H1 (cell line): ENCODE results near the gene DHFR2.

Experiments
- CHD1 ChIP-seq: IDR thresholded peaks from 2 replicates; pipeline ENCODE4 v1.6.1; 2012; ENCODE audit warnings: low read depth, low read length, improper control_type of control experiment
- EZH2 ChIP-seq: fragments of 200-600 bp; sonication (generic); IDR thresholded peaks from 2 replicates; pipeline ENCODE4 v1.7.1; 2012; ENCODE audit warnings: low read depth, mild to moderate bottlenecking, moderate library complexity, low read length, inconsistent platforms; ENCODE audit not compliant: severe bottlenecking
- GABPA ChIP-seq: IDR thresholded peaks from 2 replicates; pipeline ENCODE4 v1.6.1; 2011; ENCODE audit warnings: mild to moderate bottlenecking, low read length, moderate library complexity, borderline replicate concordance; ENCODE audit not compliant: insufficient read depth
- JUN ChIP-seq: IDR thresholded peaks from 2 replicates; pipeline ENCODE4 v1.6.1; 2011; ENCODE audit warnings: low read depth, mild to moderate bottlenecking, improper control_type of control experiment, low read length
- JUND ChIP-seq: IDR thresholded peaks from 2 replicates; pipeline ENCODE4 v1.6.1; 2011; ENCODE audit warnings: mild to moderate bottlenecking, improper control_type of control experiment, low read length
- POLR2A ChIP-seq, 2 experiments: IDR thresholded peaks; 1 replicate in 1 of 2; 2 replicates in 1 of 2; pipeline ENCODE4 v1.6.1; 2011; ENCODE audit warnings: low read depth in 2 of 2, low read length in 2 of 2, mild to moderate bottlenecking in 2 of 2; ENCODE audit errors: control extremely low read depth in 1 of 2
- SAP30 ChIP-seq: fragments of 300-600 bp; sonication (generic); IDR thresholded peaks from 2 replicates; pipeline ENCODE4 v1.7.1; 2012; ENCODE audit warnings: low read length, moderate library complexity, mild to moderate bottlenecking, inconsistent platforms; ENCODE audit not compliant: insufficient read depth, insufficient replicate concordance
- SP2 ChIP-seq: IDR thresholded peaks from 2 replicates; pipeline ENCODE4 v1.6.1; 2012; ENCODE audit warnings: mild to moderate bottlenecking, low read length, inconsistent platforms
- SUZ12 ChIP-seq: fragments of 200-600 bp; sonication (generic); IDR thresholded peaks from 2 replicates; pipeline ENCODE4 v1.6.1; 2012; ENCODE audit warnings: mild to moderate bottlenecking, inconsistent platforms, low read length, moderate library complexity, mixed read lengths
- YY1 ChIP-seq: IDR thresholded peaks from 2 replicates; pipeline ENCODE4 v1.6.1; 2011; ENCODE audit warnings: low read depth, mild to moderate bottlenecking, low read length
- ZNF274 ChIP-seq: IDR thresholded peaks from 2 replicates; pipeline ENCODE4 v1.7.0; 2012; ENCODE audit warnings: low read length, borderline replicate concordance; ENCODE audit errors: extremely low read depth
- TF ChIP-seq, protein P1 (sequence below), 3 experiments: IDR thresholded peaks; 1 replicate in 2 of 3; 2 replicates in 1 of 3; pipeline versions ENCODE4 v1.5.1 to v1.6.1; 2011; ENCODE audit warnings: low read length in 3 of 3, mild to moderate bottlenecking in 3 of 3, inconsistent platforms in 2 of 3, low read depth in 1 of 3, moderate library complexity in 1 of 3; ENCODE audit not compliant: insufficient read depth in 1 of 3; ENCODE audit errors: control extremely low read depth in 1 of 3

- TF ChIP-seq, protein P1, sequence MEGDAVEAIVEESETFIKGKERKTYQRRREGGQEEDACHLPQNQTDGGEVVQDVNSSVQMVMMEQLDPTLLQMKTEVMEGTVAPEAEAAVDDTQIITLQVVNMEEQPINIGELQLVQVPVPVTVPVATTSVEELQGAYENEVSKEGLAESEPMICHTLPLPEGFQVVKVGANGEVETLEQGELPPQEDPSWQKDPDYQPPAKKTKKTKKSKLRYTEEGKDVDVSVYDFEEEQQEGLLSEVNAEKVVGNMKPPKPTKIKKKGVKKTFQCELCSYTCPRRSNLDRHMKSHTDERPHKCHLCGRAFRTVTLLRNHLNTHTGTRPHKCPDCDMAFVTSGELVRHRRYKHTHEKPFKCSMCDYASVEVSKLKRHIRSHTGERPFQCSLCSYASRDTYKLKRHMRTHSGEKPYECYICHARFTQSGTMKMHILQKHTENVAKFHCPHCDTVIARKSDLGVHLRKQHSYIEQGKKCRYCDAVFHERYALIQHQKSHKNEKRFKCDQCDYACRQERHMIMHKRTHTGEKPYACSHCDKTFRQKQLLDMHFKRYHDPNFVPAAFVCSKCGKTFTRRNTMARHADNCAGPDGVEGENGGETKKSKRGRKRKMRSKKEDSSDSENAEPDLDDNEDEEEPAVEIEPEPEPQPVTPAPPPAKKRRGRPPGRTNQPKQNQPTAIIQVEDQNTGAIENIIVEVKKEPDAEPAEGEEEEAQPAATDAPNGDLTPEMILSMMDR (IDR thresholded peaks at IDR 0.05; ENCODE audit: control extremely low read depth in 1 of 3, insufficient read depth in 1 of 3, low read depth in 1 of 3, low read length in 3 of 3): no peak
- TF ChIP-seq CHD1 (no peak), GABPA (no peak), YY1 (no peak), SUZ12 (no peak), EZH2 (no peak), JUND (no peak), JUN (no peak), SP2 (no peak), POLR2A (IDR thresholded peaks at IDR 0.05; ENCODE audit: control extremely low read depth in 1 of 2, low read depth in 2 of 2, low read length in 2 of 2) (no peak), SAP30 (no peak), ZNF274 (no peak)
Observed at GRCh38 chr3:94089126-94089525, 26.4 kb upstream of the DHFR2 start.
